Kidney glomerular epithelial cell (primary cell): ENCODE results near the gene BAZ2B.

Source experiments
- DNase-seq: peaks from one replicate; lab custom pipeline; 2025; lab: John Stamatoyannopoulos, UW

BAZ2B gene

DNA sequence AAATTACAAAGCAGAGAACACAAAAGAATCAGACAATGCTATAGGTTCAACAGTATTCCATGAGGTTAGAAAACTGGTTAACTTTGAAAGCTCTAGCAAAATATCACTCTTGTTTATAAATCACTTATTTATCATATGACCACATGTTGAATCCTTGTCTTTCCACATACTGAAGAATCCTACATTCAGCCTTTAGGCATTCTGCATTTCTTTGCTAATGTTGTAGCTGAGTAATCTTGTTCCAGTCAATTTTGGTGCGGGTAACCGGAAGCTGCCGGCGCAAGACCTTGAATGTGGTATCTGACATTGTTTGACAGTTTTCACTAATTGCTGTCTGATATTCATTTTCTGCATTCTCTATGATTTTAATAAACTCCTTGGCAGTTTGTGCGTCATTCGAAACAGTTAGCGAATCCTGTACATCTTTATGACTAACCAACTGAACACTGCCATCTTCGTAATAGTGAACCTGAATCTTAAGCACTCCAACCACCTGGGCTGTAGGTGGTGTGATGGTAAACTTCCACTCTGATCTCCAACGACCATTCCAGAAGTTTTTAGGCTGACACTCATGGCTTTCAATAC lies 154.1 kb downstream of the BAZ2B start:
- DNase-seq = no peak

DNA sequence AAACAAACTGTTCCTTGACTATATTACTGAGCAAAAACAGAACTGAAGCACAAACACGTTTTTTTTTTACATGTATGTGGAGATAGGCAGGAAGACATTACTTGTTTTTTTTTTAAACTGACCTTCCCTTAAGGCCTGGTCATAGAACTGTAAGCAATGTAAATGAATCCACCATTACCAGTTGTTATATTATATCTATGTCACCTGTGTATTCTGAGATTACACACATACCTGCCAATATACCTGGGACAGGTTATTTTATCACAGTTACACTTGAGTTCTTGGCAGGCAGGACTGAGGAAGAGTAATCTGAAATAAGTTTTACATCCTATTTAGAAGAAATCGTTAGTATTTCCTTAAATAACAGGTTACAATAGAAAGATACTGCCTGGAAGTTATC lies 155.3 kb downstream of the BAZ2B start:
- DNase-seq = no peak

GRCh38 chr2:159460227-159460626 lies 156.1 kb downstream of the BAZ2B start:
- DNase-seq = no peak

GRCh38 chr2:159459279-159459678 lies 157.1 kb downstream of the BAZ2B start:
- DNase-seq = no peak

GRCh38 chr2:159457589-159457988 lies 158.8 kb downstream of the BAZ2B start:
- no peak for DNase-seq

DNA sequence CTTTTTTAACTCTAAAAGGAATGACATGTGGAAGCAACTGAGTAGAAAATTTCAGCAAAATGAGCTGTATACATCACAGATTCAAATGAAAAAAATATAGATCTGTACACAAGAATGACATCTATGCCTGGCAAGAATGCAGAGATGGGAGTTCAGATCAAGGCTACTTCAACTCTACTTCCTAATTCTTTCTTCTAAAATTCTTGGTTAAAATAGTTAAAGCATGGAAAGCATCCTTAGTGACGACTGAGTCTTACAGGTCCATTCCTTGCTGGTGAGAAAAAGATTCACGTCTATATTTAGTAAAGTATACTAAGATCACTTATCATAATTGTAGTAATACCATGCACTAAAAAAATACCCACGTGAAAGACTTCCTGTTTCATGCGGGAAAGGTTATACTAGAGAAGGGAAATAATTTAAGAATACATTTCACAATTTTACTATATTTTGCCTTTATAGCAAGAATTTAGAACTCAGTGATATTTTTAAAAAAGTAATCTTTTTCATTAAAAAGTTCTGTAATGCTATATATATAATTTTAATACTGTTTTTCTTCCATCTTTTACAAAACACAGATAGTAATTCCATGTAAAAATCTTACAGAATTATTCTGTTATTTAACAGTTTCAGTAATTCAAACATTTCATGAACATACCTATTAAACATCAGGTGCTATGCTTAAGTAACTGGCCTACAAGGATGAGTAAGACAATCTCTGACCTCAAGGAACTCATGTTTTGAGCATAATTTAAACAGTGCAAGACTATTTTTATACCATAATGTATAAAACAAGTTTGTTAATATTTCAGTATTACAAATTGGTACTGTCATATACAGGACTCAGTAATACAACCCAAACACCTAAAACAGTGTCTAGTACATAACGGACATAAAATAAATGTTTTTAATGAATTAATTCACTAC lies 159.6 kb downstream of the BAZ2B start:
- DNase-seq = no peak

GRCh38 chr2:159455330-159455918 lies 160.9 kb downstream of the BAZ2B start:
- no peak for DNase-seq

DNA sequence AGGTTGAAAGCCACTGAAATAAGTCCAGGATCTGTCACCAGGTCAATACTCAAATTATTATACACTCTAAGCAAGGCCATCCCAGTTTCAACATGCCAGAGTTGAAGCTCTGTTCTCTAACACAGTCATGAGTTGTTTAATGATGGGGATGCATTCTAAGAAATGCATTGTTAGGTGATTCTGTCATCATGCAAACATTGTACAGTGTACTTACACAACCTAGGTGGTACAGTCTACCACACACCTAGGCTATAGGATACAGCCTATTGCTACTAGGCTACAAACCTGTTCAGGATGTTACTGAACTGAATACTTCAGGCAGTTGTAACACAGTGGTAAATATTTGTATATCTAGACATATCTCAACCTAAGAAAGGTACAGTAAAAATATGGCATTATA lies 162.2 kb downstream of the BAZ2B start:
- DNase-seq = no peak

- DNase-seq = no peak
These were observed 166.2 kb downstream of the BAZ2B start for GRCh38 chr2:159450180-159450579.

GRCh38 chr2:159449504-159450124 lies 166.7 kb downstream of the BAZ2B start:
- no peak for DNase-seq

GRCh38 chr2:159446817-159447216 lies 169.5 kb downstream of the BAZ2B start:
- no peak for DNase-seq

GRCh38 chr2:159446201-159446600 lies 170.1 kb downstream of the BAZ2B start:
- no peak for DNase-seq

DNA sequence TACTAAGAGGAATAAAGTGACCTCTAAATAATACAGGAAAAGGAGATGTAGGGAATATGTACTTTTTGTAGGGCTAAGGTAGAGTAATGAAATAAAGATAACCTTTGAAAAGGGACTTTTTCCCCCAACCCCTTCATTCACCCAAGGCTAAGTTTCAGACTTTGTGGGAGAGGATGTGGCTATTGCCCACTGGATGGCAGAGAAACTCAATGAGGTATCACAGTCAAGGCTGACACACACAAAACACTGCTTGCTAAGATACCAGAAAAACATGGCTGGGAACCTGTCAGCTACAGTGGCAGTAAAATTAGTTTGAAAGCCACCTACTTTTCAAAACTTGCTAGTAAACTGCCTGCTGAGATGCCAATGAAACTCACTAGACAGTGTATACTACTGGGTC lies 171.0 kb downstream of the BAZ2B start:
- DNase-seq = no peak

- no peak for DNase-seq
These were observed 171.6 kb downstream of the BAZ2B start for GRCh38 chr2:159444754-159445153.

GRCh38 chr2:159442159-159442852 lies 174.0 kb downstream of the BAZ2B start:
- DNase-seq = no peak

GRCh38 chr2:159441182-159441581 lies 175.2 kb downstream of the BAZ2B start:
- no peak for DNase-seq

GRCh38 chr2:159439421-159439820 lies 176.9 kb downstream of the BAZ2B start:
- DNase-seq = no peak

DNA sequence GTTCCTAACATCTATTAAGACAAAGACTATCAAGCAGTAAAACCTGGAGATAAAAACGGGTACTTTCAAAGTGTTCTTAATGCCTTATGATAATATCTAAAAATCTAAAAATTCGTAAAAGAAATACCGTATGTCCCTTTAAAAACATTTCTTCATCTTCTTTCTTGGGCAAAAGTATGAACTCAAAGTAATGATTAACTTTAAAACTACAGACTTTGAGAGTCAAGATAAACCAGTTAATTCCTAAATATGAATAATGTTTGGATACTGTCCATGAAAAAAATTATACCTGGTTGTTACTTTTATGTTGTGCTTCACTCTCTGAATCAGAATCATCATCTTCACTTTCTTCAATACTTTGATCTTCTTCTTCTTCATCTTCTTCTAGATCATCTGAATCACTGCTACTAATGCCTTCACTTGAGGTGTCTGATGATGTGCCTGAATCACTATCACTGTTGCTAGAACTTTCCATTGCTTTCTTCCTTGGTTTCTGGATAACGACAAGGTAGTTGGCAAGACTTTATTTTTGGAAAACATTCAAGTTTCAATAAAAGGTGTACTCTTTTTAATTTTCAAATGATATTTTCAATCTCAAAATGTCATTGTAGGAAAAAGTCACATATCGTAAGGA lies 177.5 kb downstream of the BAZ2B start:
- no peak for DNase-seq

DNA sequence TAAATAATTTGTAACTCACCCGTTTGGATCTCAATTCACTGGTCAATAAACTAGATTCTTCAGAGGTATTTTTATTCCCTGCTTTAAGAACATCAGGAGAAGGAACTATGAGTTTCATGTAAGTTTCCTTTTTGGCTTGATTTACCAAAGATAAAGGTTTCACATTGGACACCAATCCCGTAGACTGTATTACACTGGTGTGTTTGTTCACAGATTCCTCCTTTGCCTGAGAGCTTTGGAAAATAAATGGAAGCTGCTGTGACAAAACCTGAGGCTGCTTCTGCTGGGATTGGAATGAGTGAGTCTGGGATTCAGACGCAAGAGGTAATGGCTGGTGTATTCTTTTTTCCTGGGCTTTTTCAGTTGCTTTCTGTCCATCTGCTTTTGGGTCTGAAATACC lies 178.1 kb downstream of the BAZ2B start:
- no peak for DNase-seq

GRCh38 chr2:159432610-159433009 lies 183.7 kb downstream of the BAZ2B start:
- no peak for DNase-seq

DNA sequence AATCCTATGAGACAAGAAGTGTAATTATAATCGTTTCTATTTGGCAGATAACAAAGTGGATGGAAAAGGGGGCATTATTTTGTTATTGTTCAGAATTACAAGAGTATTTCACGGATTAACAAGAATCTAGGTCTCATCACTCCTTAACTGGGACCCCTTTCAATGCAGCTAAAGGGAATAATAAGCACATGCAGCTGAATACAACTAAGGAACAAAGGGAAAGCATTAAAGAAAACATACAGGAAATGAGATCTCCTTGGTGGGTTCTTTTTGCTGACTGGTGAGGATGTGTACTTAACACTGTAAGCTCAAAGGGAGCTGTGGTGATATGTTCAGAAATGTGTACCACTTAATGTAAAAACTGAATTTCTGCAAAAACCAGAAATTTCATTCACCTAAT lies 189.3 kb downstream of the BAZ2B start:
- no peak for DNase-seq

GRCh38 chr2:159419403-159419802 lies 196.9 kb downstream of the BAZ2B start:
- no peak for DNase-seq
